Stimulated activated CD8-positive, alpha-beta memory T cell treated with anti-CD3 and anti-CD28 coated beads, Interleukin-7, amount 100 ng/mL, for 1 hour (primary cell): ENCODE measurements around the gene F10.
"Not testable (repeated sequence)": the region's sequence is repeated elsewhere in the genome, so short reads cannot be mapped to it uniquely, and the experiment has no call there.

Experiments used
- DNase-seq, 2 donors: peaks; one replicate each; pipeline ENCODE4 v3.0.0-alpha.2; 2020; ENCODE audit warnings: low read depth in 2 of 2

F10 gene

GRCh38 chr13:113102302-113102701, 20.3 kb upstream of the F10 start:
- not testable (repeated sequence) for DNase-seq

GRCh38 chr13:113102727-113103126, 19.9 kb upstream of the F10 start:
- no peak for DNase-seq

- DNase-seq = no peak
Measured at GRCh38 chr13:113103646-113104045, 19.0 kb upstream of the F10 start.

- no peak for DNase-seq
Measured at GRCh38 chr13:113105032-113105920, 17.3 kb upstream of the F10 start, which contains the start of gene F7. F7 (plus strand) TSS chr13:113105791; CDS start chr13:113105842, 51 bp downstream.

GRCh38 chr13:113105921-113106452, 16.6 kb upstream of the F10 start:
- no peak for DNase-seq

- DNase-seq = no peak
Measured at GRCh38 chr13:113106711-113107351, 15.8 kb upstream of the F10 start.

GRCh38 chr13:113108521-113108920, 14.1 kb upstream of the F10 start:
- DNase-seq = not testable (repeated sequence)

- DNase-seq = no peak
Measured at GRCh38 chr13:113109151-113110047, 13.2 kb upstream of the F10 start.

GRCh38 chr13:113110048-113110851, 12.3 kb upstream of the F10 start:
- DNase-seq = no peak

- DNase-seq = no peak
Measured at GRCh38 chr13:113110852-113111315, 11.7 kb upstream of the F10 start.

GRCh38 chr13:113111821-113112220, 10.8 kb upstream of the F10 start:
- DNase-seq = not testable (repeated sequence)

- not testable (repeated sequence) for DNase-seq
Measured at GRCh38 chr13:113112475-113112874, 10.1 kb upstream of the F10 start.

- no peak for DNase-seq
Measured at GRCh38 chr13:113112893-113113845, 9.4 kb upstream of the F10 start.

GRCh38 chr13:113113846-113114271, 8.7 kb upstream of the F10 start:
- DNase-seq = no peak

GRCh38 chr13:113114511-113115362, 7.9 kb upstream of the F10 start:
- DNase-seq = no peak

GRCh38 chr13:113115363-113116205, 7.0 kb upstream of the F10 start:
- no peak for DNase-seq

GRCh38 chr13:113116206-113116800, 6.3 kb upstream of the F10 start:
- no peak for DNase-seq
